22Rv1 (cell line): ENCODE results near the gene DROSHA.

Experiments
- ZFX ChIP-seq: fragments of 450-650 bp; IDR thresholded peaks from 2 replicates; pipeline ENCODE4 v1.6.1; 2017; ENCODE audit warnings: antibody characterized with exemption, borderline replicate concordance
- TF ChIP-seq, protein P1 (sequence below): fragments of 450-650 bp; IDR thresholded peaks from 2 replicates; pipeline ENCODE4 v1.5.1; 2017; ENCODE audit warnings: mild to moderate bottlenecking

DNA sequence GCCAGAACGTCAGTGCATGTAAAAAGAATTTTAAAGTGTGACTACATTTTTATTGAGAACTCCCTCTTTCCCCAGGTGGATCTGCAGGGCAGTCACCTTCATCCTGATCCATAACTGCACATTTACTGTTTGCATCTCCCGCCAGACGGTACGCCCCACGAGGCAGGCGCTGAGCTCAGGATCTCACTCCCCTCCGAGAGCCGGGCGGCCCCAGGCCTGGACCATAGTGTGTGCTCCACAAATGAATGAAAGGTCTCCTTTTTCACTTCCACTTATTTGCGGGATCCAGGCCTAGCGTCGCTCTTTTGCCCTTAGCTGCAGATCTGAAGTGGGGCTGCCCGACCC, 378 bp downstream of the DROSHA start:
- TF ChIP-seq, protein P1, sequence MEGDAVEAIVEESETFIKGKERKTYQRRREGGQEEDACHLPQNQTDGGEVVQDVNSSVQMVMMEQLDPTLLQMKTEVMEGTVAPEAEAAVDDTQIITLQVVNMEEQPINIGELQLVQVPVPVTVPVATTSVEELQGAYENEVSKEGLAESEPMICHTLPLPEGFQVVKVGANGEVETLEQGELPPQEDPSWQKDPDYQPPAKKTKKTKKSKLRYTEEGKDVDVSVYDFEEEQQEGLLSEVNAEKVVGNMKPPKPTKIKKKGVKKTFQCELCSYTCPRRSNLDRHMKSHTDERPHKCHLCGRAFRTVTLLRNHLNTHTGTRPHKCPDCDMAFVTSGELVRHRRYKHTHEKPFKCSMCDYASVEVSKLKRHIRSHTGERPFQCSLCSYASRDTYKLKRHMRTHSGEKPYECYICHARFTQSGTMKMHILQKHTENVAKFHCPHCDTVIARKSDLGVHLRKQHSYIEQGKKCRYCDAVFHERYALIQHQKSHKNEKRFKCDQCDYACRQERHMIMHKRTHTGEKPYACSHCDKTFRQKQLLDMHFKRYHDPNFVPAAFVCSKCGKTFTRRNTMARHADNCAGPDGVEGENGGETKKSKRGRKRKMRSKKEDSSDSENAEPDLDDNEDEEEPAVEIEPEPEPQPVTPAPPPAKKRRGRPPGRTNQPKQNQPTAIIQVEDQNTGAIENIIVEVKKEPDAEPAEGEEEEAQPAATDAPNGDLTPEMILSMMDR: no peak
- TF ChIP-seq ZFX: no peak
